Measurements from ENCODE around the gene DNAH2. TPM values are rescaled to one million over a fixed set of nuclear protein-coding genes. Genes with fewer than 3 reads are reported as not detected.

Gene DNAH2
- total and polyA plus RNA-seq, 2 of the 13 experiments (the other 11 are each of a cell fraction or from before 2014, with no cell fraction given): not detected

- TF ChIP-seq ZNF775 (CRISPR knock-in tag; IDR thresholded peaks at IDR 0.05; ENCODE audit: borderline replicate concordance) (no peak), ZNF784 (CRISPR knock-in tag; IDR thresholded peaks at IDR 0.05; ENCODE audit: borderline replicate concordance) (no peak), TOPORS (CRISPR knock-in tag; IDR thresholded peaks at IDR 0.05) (0 out of 2 replicates have a peak, but pooled peaks have one; percentile 29), ZNF280B (CRISPR knock-in tag; IDR thresholded peaks at IDR 0.05; ENCODE audit: borderline replicate concordance) (no peak), HOXD1 (CRISPR knock-in tag; IDR thresholded peaks at IDR 0.05) (no peak), MYC (CRISPR knock-in tag; IDR thresholded peaks at IDR 0.05; ENCODE audit: borderline replicate concordance) (peak; percentile 57; the same call in 1 of the 2 replicates), PRDM10 (CRISPR knock-in tag; IDR thresholded peaks at IDR 0.05; ENCODE audit: low read depth) (no peak), ZNF720 (CRISPR knock-in tag; IDR thresholded peaks at IDR 0.05) (no peak), ERF (CRISPR knock-in tag; IDR thresholded peaks at IDR 0.05) (no peak), ZBTB40 (IDR thresholded peaks at IDR 0.05) (no peak), ZBTB40 (CRISPR knock-in tag; IDR thresholded peaks at IDR 0.05) (peak; percentile 37; the same call in 1 of the 2 replicates), ZNF207 (IDR thresholded peaks at IDR 0.05; ENCODE audit: borderline replicate concordance) (no peak), NFIB (CRISPR knock-in tag; IDR thresholded peaks at IDR 0.05; ENCODE audit: borderline replicate concordance) (0 out of 2 replicates have a peak, but pooled peaks have one; percentile 28)
Measured at GRCh38 chr17:7857713-7858521, 140.4 kb downstream of the DNAH2 start, which contains the start of gene CYB5D1 (continued).
